ENCODE data around the gene FOXN4.

The FOXN4 gene

GRCh38 chr12:109286252-109286651 is 22.8 kb downstream of the FOXN4 start:
- Histone ChIP-seq H3K36me3 (ENCODE audit: control insufficient read depth, insufficient read depth, low read length) (no peaks in the 10 kb centered on the region), H3K4me1 (ENCODE audit: control insufficient read depth, insufficient read depth, low read length, poor library complexity, severe bottlenecking) (no peaks in the 10 kb centered on the region), H3K27ac (ENCODE audit: insufficient read depth, low read length, poor library complexity, severe bottlenecking) (no peak overlapping the region), H3K9me3 (ENCODE audit: control insufficient read depth, low read length) (no peaks in the 10 kb centered on the region), H3K27me3 (replicated peaks; ENCODE audit: control insufficient read depth, insufficient read depth, low read length, poor library complexity, severe bottlenecking) (peaks cover 2% of the 10 kb centered on the region), H3K4me3 (ENCODE audit: insufficient read depth, low read depth, low read length, poor library complexity, severe bottlenecking) (no peak overlapping the region)
- no peak for DNase-seq

GRCh38 chr12:109284392-109284791 is 24.7 kb downstream of the FOXN4 start:
- Histone ChIP-seq H3K27me3 (replicated peaks; ENCODE audit: control insufficient read depth, insufficient read depth, low read length, poor library complexity, severe bottlenecking) (no peaks in the 10 kb centered on the region), H3K36me3 (ENCODE audit: control insufficient read depth, insufficient read depth, low read length) (no peaks in the 10 kb centered on the region), H3K4me3 (ENCODE audit: insufficient read depth, low read depth, low read length, poor library complexity, severe bottlenecking) (no peak overlapping the region), H3K4me1 (ENCODE audit: control insufficient read depth, insufficient read depth, low read length, poor library complexity, severe bottlenecking) (no peaks in the 10 kb centered on the region), H3K9me3 (ENCODE audit: control insufficient read depth, low read length) (no peaks in the 10 kb centered on the region), H3K27ac (ENCODE audit: insufficient read depth, low read length, poor library complexity, severe bottlenecking) (no peak overlapping the region)
- no peak for DNase-seq

GRCh38 chr12:109281452-109281851 is 27.6 kb downstream of the FOXN4 start:
- no peak overlapping the region for H3K4me3 ChIP-seq (ENCODE audit: insufficient read depth, low read depth, low read length, poor library complexity, severe bottlenecking)
- no peak overlapping the region for H3K27ac ChIP-seq (ENCODE audit: insufficient read depth, low read length, poor library complexity, severe bottlenecking)
- no peaks in the 10 kb centered on the region for H3K36me3 ChIP-seq (ENCODE audit: control insufficient read depth, insufficient read depth, low read length)
- H3K9me3 ChIP-seq (ENCODE audit: control insufficient read depth, low read length): no peaks in the 10 kb centered on the region
- H3K27me3 ChIP-seq (replicated peaks; ENCODE audit: control insufficient read depth, insufficient read depth, low read length, poor library complexity, severe bottlenecking): no peaks in the 10 kb centered on the region
- DNase-seq: no peak
- no peaks in the 10 kb centered on the region for H3K4me1 ChIP-seq (ENCODE audit: control insufficient read depth, insufficient read depth, low read length, poor library complexity, severe bottlenecking)

- DNase-seq: no peak
- Histone ChIP-seq H3K27me3 (replicated peaks; ENCODE audit: control insufficient read depth, insufficient read depth, low read length, poor library complexity, severe bottlenecking) (no peaks in the 10 kb centered on the region), H3K4me3 (ENCODE audit: insufficient read depth, low read depth, low read length, poor library complexity, severe bottlenecking) (no peak overlapping the region), H3K27ac (ENCODE audit: insufficient read depth, low read length, poor library complexity, severe bottlenecking) (no peak overlapping the region), H3K36me3 (ENCODE audit: control insufficient read depth, insufficient read depth, low read length) (no peaks in the 10 kb centered on the region), H3K4me1 (ENCODE audit: control insufficient read depth, insufficient read depth, low read length, poor library complexity, severe bottlenecking) (no peaks in the 10 kb centered on the region), H3K9me3 (ENCODE audit: control insufficient read depth, low read length) (no peaks in the 10 kb centered on the region)
Observed at GRCh38 chr12:109279525-109279924, 29.6 kb downstream of the FOXN4 start.

- no peaks in the 10 kb centered on the region for H3K36me3 ChIP-seq (ENCODE audit: control insufficient read depth, insufficient read depth, low read length)
- H3K4me3 ChIP-seq (ENCODE audit: insufficient read depth, low read depth, low read length, poor library complexity, severe bottlenecking): no peak overlapping the region
Observed at GRCh38 chr12:109278912-109279311, 30.2 kb downstream of the FOXN4 start.

GRCh38 chr12:109277899-109278762 is 31.0 kb downstream of the FOXN4 start:
- H3K27ac ChIP-seq (ENCODE audit: insufficient read depth, low read length, poor library complexity, severe bottlenecking): no peak overlapping the region
- H3K36me3 ChIP-seq (ENCODE audit: control insufficient read depth, insufficient read depth, low read length): no peaks in the 10 kb centered on the region
- no peaks in the 10 kb centered on the region for H3K9me3 ChIP-seq (ENCODE audit: control insufficient read depth, low read length)
- no peaks in the 10 kb centered on the region for H3K4me1 ChIP-seq (ENCODE audit: control insufficient read depth, insufficient read depth, low read length, poor library complexity, severe bottlenecking)
- no peak for DNase-seq
- H3K4me3 ChIP-seq (ENCODE audit: insufficient read depth, low read depth, low read length, poor library complexity, severe bottlenecking): no peak overlapping the region
- H3K27me3 ChIP-seq (replicated peaks; ENCODE audit: control insufficient read depth, insufficient read depth, low read length, poor library complexity, severe bottlenecking): no peaks in the 10 kb centered on the region

More at GRCh38 chr12:109278912-109279311, 30.2 kb downstream of the FOXN4 start:
- H3K9me3 ChIP-seq (ENCODE audit: control insufficient read depth, low read length): no peaks in the 10 kb centered on the region
- H3K4me1 ChIP-seq (ENCODE audit: control insufficient read depth, insufficient read depth, low read length, poor library complexity, severe bottlenecking): no peaks in the 10 kb centered on the region
- no peak overlapping the region for H3K27ac ChIP-seq (ENCODE audit: insufficient read depth, low read length, poor library complexity, severe bottlenecking)
- no peaks in the 10 kb centered on the region for H3K27me3 ChIP-seq (replicated peaks; ENCODE audit: control insufficient read depth, insufficient read depth, low read length, poor library complexity, severe bottlenecking)
- DNase-seq: no peak

GRCh38 chr12:109277255-109277898 is 31.7 kb downstream of the FOXN4 start:
- DNase-seq: no peak
- no peaks in the 10 kb centered on the region for H3K27me3 ChIP-seq (replicated peaks; ENCODE audit: control insufficient read depth, insufficient read depth, low read length, poor library complexity, severe bottlenecking)
- no peak overlapping the region for H3K27ac ChIP-seq (ENCODE audit: insufficient read depth, low read length, poor library complexity, severe bottlenecking)
- no peaks in the 10 kb centered on the region for H3K9me3 ChIP-seq (ENCODE audit: control insufficient read depth, low read length)
- H3K4me1 ChIP-seq (ENCODE audit: control insufficient read depth, insufficient read depth, low read length, poor library complexity, severe bottlenecking): no peaks in the 10 kb centered on the region
- H3K36me3 ChIP-seq (ENCODE audit: control insufficient read depth, insufficient read depth, low read length): no peaks in the 10 kb centered on the region
- H3K4me3 ChIP-seq (ENCODE audit: insufficient read depth, low read depth, low read length, poor library complexity, severe bottlenecking): no peak overlapping the region

GRCh38 chr12:109276160-109276559 is 32.9 kb downstream of the FOXN4 start:
- no peak for DNase-seq
- H3K27me3 ChIP-seq (replicated peaks; ENCODE audit: control insufficient read depth, insufficient read depth, low read length, poor library complexity, severe bottlenecking): no peaks in the 10 kb centered on the region
- H3K27ac ChIP-seq (ENCODE audit: insufficient read depth, low read length, poor library complexity, severe bottlenecking): no peak overlapping the region
- no peaks in the 10 kb centered on the region for H3K9me3 ChIP-seq (ENCODE audit: control insufficient read depth, low read length)
- no peak overlapping the region for H3K4me3 ChIP-seq (ENCODE audit: insufficient read depth, low read depth, low read length, poor library complexity, severe bottlenecking)
- H3K4me1 ChIP-seq (ENCODE audit: control insufficient read depth, insufficient read depth, low read length, poor library complexity, severe bottlenecking): no peaks in the 10 kb centered on the region
- no peaks in the 10 kb centered on the region for H3K36me3 ChIP-seq (ENCODE audit: control insufficient read depth, insufficient read depth, low read length)

GRCh38 chr12:109275173-109275572 is 33.9 kb downstream of the FOXN4 start:
- Histone ChIP-seq H3K27me3 (replicated peaks; ENCODE audit: control insufficient read depth, insufficient read depth, low read length, poor library complexity, severe bottlenecking) (no peaks in the 10 kb centered on the region), H3K9me3 (ENCODE audit: control insufficient read depth, low read length) (no peaks in the 10 kb centered on the region), H3K4me1 (ENCODE audit: control insufficient read depth, insufficient read depth, low read length, poor library complexity, severe bottlenecking) (no peaks in the 10 kb centered on the region), H3K27ac (ENCODE audit: insufficient read depth, low read length, poor library complexity, severe bottlenecking) (no peak overlapping the region), H3K4me3 (ENCODE audit: insufficient read depth, low read depth, low read length, poor library complexity, severe bottlenecking) (no peak overlapping the region), H3K36me3 (ENCODE audit: control insufficient read depth, insufficient read depth, low read length) (no peaks in the 10 kb centered on the region)
- no peak for DNase-seq

- no peaks in the 10 kb centered on the region for H3K9me3 ChIP-seq (ENCODE audit: control insufficient read depth, low read length)
- no peak for DNase-seq
- H3K27ac ChIP-seq (ENCODE audit: insufficient read depth, low read length, poor library complexity, severe bottlenecking): no peak overlapping the region
- no peaks in the 10 kb centered on the region for H3K27me3 ChIP-seq (replicated peaks; ENCODE audit: control insufficient read depth, insufficient read depth, low read length, poor library complexity, severe bottlenecking)
- no peaks in the 10 kb centered on the region for H3K36me3 ChIP-seq (ENCODE audit: control insufficient read depth, insufficient read depth, low read length)
- H3K4me1 ChIP-seq (ENCODE audit: control insufficient read depth, insufficient read depth, low read length, poor library complexity, severe bottlenecking): no peaks in the 10 kb centered on the region
- H3K4me3 ChIP-seq (ENCODE audit: insufficient read depth, low read depth, low read length, poor library complexity, severe bottlenecking): no peak overlapping the region
Observed at GRCh38 chr12:109274381-109274780, 34.7 kb downstream of the FOXN4 start.
